ENCODE results near the gene DEPDC4. TPM values are rescaled to one million over a fixed set of nuclear protein-coding genes. Genes with fewer than 3 reads are reported as not detected.
"Not testable (repeated sequence)": the region's sequence is repeated elsewhere in the genome, so short reads cannot be mapped to it uniquely, and the experiment has no call there.

The DEPDC4 gene
- total RNA-seq, 1 donor from 2014 or later: 1.7 TPM

- H3K4me1 ChIP-seq (ENCODE audit: insufficient read depth, low read length): no peaks in the 10 kb centered on the region
- Mint-ChIP-seq H3K27me3 (ENCODE audit: low read depth, unreplicated experiment) (no peaks in the 10 kb centered on the region), H3K4me3 (ENCODE audit: unreplicated experiment) (no peak overlapping the region), H3K4me1 (ENCODE audit: low read depth, unreplicated experiment) (peaks cover 4% of the 10 kb centered on the region), H3K36me3 (ENCODE audit: low read depth, unreplicated experiment) (no peaks in the 10 kb centered on the region), H3K9me3 (ENCODE audit: unreplicated experiment) (no peaks in the 10 kb centered on the region), H3K27ac (ENCODE audit: unreplicated experiment) (no peak overlapping the region)
- FAIRE-seq (no peak), DNase-seq (ENCODE audit: low read depth) (no peak)
- H3K4me2 ChIP-seq (ENCODE audit: low read length): no peak overlapping the region
- no peaks in the 10 kb centered on the region for H3K9me3 ChIP-seq (ENCODE audit: insufficient read depth, low read depth, low read length)
- H3K36me3 ChIP-seq (ENCODE audit: insufficient read depth, low read length): peaks cover 7% of the 10 kb centered on the region
- no peak overlapping the region for H3K4me3 ChIP-seq (ENCODE audit: insufficient read depth, low read depth, low read length)
- H3K9ac ChIP-seq (ENCODE audit: low read length): no peak overlapping the region
- H3K27me3 ChIP-seq (ENCODE audit: insufficient read depth, low read length): no peaks in the 10 kb centered on the region
- no peaks in the 10 kb centered on the region for H3K79me2 ChIP-seq (ENCODE audit: insufficient read depth, low read length)
- H3K27ac ChIP-seq (ENCODE audit: low read depth, low read length): no peak overlapping the region
- H2AFZ ChIP-seq (ENCODE audit: low read depth, low read length): no peak overlapping the region
- no peaks in the 10 kb centered on the region for H4K20me1 ChIP-seq (ENCODE audit: insufficient read depth, low read length)
- TF ChIP-seq EZH2 (IDR thresholded peaks at IDR 0.05; ENCODE audit: insufficient read depth, low read length) (no peak), CTCF (IDR thresholded peaks at IDR 0.05; ENCODE audit: insufficient read depth, low read depth, low read length) (no peak)
These were observed 37.0 kb downstream of the DEPDC4 start for GRCh38 chr12:100229876-100230275.

GRCh38 chr12:100229036-100229635, 37.7 kb downstream of the DEPDC4 start:
- H3K27me3 Mint-ChIP-seq (ENCODE audit: low read depth, unreplicated experiment): no peaks in the 10 kb centered on the region
- DNase-seq (ENCODE audit: low read depth): no peak
- Histone ChIP-seq H3K9ac (ENCODE audit: low read length) (no peak overlapping the region), H3K27me3 (ENCODE audit: insufficient read depth, low read length) (no peaks in the 10 kb centered on the region), H3K9me3 (ENCODE audit: insufficient read depth, low read depth, low read length) (no peaks in the 10 kb centered on the region), H3K27ac (ENCODE audit: low read depth, low read length) (no peak overlapping the region), H3K4me1 (ENCODE audit: insufficient read depth, low read length) (no peaks in the 10 kb centered on the region), H3K36me3 (ENCODE audit: insufficient read depth, low read length) (peaks cover 9% of the 10 kb centered on the region), H3K4me2 (ENCODE audit: low read length) (no peak overlapping the region), H2AFZ (ENCODE audit: low read depth, low read length) (no peak overlapping the region), H3K4me3 (ENCODE audit: insufficient read depth, low read depth, low read length) (no peak overlapping the region), H3K79me2 (ENCODE audit: insufficient read depth, low read length) (no peaks in the 10 kb centered on the region), H4K20me1 (ENCODE audit: insufficient read depth, low read length) (no peaks in the 10 kb centered on the region)
- no peaks in the 10 kb centered on the region for H3K9me3 Mint-ChIP-seq (ENCODE audit: unreplicated experiment)
- peaks cover 2% of the 10 kb centered on the region for H3K4me1 Mint-ChIP-seq (ENCODE audit: low read depth, unreplicated experiment)
- no peak overlapping the region for H3K4me3 Mint-ChIP-seq (ENCODE audit: unreplicated experiment)
- no peak for FAIRE-seq
- no peak for TF ChIP-seq CTCF (IDR thresholded peaks at IDR 0.05; ENCODE audit: insufficient read depth, low read depth, low read length)
- no peak for TF ChIP-seq EZH2 (IDR thresholded peaks at IDR 0.05; ENCODE audit: insufficient read depth, low read length)
- H3K27ac Mint-ChIP-seq (ENCODE audit: unreplicated experiment): no peak overlapping the region
- no peaks in the 10 kb centered on the region for H3K36me3 Mint-ChIP-seq (ENCODE audit: low read depth, unreplicated experiment)

GRCh38 chr12:100225491-100225890, 41.4 kb downstream of the DEPDC4 start:
- Mint-ChIP-seq H3K27ac (ENCODE audit: unreplicated experiment) (no peak overlapping the region), H3K27me3 (ENCODE audit: low read depth, unreplicated experiment) (no peaks in the 10 kb centered on the region), H3K9me3 (ENCODE audit: unreplicated experiment) (no peaks in the 10 kb centered on the region), H3K36me3 (ENCODE audit: low read depth, unreplicated experiment) (no peaks in the 10 kb centered on the region), H3K4me3 (ENCODE audit: unreplicated experiment) (no peak overlapping the region), H3K4me1 (ENCODE audit: low read depth, unreplicated experiment) (no peaks in the 10 kb centered on the region)
- Histone ChIP-seq H3K79me2 (ENCODE audit: insufficient read depth, low read length) (no peaks in the 10 kb centered on the region), H3K9me3 (ENCODE audit: insufficient read depth, low read depth, low read length) (no peaks in the 10 kb centered on the region), H3K36me3 (ENCODE audit: insufficient read depth, low read length) (peaks cover 17% of the 10 kb centered on the region), H2AFZ (ENCODE audit: low read depth, low read length) (no peak overlapping the region), H3K9ac (ENCODE audit: low read length) (no peak overlapping the region), H4K20me1 (ENCODE audit: insufficient read depth, low read length) (no peaks in the 10 kb centered on the region), H3K27me3 (ENCODE audit: insufficient read depth, low read length) (no peaks in the 10 kb centered on the region), H3K27ac (ENCODE audit: low read depth, low read length) (no peak overlapping the region), H3K4me3 (ENCODE audit: insufficient read depth, low read depth, low read length) (no peak overlapping the region), H3K4me2 (ENCODE audit: low read length) (no peak overlapping the region), H3K4me1 (ENCODE audit: insufficient read depth, low read length) (no peaks in the 10 kb centered on the region)
- DNase-seq (ENCODE audit: low read depth): no peak
- FAIRE-seq: no peak
- TF ChIP-seq EZH2 (IDR thresholded peaks at IDR 0.05; ENCODE audit: insufficient read depth, low read length) (no peak), CTCF (IDR thresholded peaks at IDR 0.05; ENCODE audit: insufficient read depth, low read depth, low read length) (no peak)

- not testable (repeated sequence) for H3K27ac Mint-ChIP-seq (ENCODE audit: unreplicated experiment); H3K4me3 ChIP-seq (ENCODE audit: insufficient read depth, low read depth, low read length); H4K20me1 ChIP-seq (ENCODE audit: insufficient read depth, low read length); H3K27me3 ChIP-seq (ENCODE audit: insufficient read depth, low read length); DNase-seq (ENCODE audit: low read depth); H3K36me3 Mint-ChIP-seq (ENCODE audit: low read depth, unreplicated experiment); H3K27ac ChIP-seq (ENCODE audit: low read depth, low read length); H3K4me1 Mint-ChIP-seq (ENCODE audit: low read depth, unreplicated experiment); H3K9me3 ChIP-seq (ENCODE audit: insufficient read depth, low read depth, low read length); H3K9ac ChIP-seq (ENCODE audit: low read length); H2AFZ ChIP-seq (ENCODE audit: low read depth, low read length); H3K4me1 ChIP-seq (ENCODE audit: insufficient read depth, low read length); H3K27me3 Mint-ChIP-seq (ENCODE audit: low read depth, unreplicated experiment); H3K4me2 ChIP-seq (ENCODE audit: low read length); H3K4me3 Mint-ChIP-seq (ENCODE audit: unreplicated experiment); FAIRE-seq; H3K9me3 Mint-ChIP-seq (ENCODE audit: unreplicated experiment); H3K79me2 ChIP-seq (ENCODE audit: insufficient read depth, low read length)
- peaks cover 26% of the 10 kb centered on the region for H3K36me3 ChIP-seq (ENCODE audit: insufficient read depth, low read length)
These were observed 44.7 kb downstream of the DEPDC4 start for GRCh38 chr12:100222173-100222572.

Measured in astrocyte (in vitro differentiated cells and primary cell).